Right renal pelvis (tissue), 4 donors: ENCODE results near the gene PAX8. TPM values are rescaled to one million over a fixed set of nuclear protein-coding genes. Genes with fewer than 3 reads are reported as not detected.
"Not testable (repeated sequence)": the region's sequence is repeated elsewhere in the genome, so short reads cannot be mapped to it uniquely, and the experiment has no call there.

Source experiments
- DNase-seq, 4 donors: peaks; one replicate each; pipeline ENCODE4 v3.0.0-alpha.2; 2013; ENCODE audit warnings: low read depth in 4 of 4, low spot score in 3 of 4, missing footprints in 1 of 4
- polyA plus RNA-seq, 4 donors: library from polyadenylated mRNA; unstranded; fragments of 120-200 nt; gene quantifications; one replicate each; pipeline ENCODE4 v1.2.1, GENCODE V29; 2013; ENCODE audit not compliant: insufficient read length in 4 of 4

Gene PAX8
- polyA plus RNA-seq, 4 donors = 264 to 345 (median 281) TPM

DNA sequence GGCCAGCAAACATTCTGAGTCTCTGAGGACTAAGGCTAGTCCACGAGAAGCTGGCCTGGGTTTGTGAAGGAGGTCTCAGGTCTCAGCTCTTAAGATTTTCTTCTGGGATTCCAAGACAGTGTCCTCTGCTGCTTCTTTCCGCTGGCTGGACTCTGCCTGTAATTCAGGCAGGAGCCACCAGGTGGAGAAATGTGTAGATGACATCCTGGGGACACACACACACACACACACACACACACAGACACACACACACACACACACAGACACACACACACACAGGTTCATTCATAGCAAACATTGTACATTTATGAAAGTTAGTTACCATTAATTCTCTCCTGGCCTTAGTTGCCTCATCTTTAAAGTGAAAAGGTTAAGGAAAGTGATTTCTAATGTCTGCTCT, 18.9 kb upstream of the PAX8 start:
- DNase-seq = not testable (repeated sequence)

DNA sequence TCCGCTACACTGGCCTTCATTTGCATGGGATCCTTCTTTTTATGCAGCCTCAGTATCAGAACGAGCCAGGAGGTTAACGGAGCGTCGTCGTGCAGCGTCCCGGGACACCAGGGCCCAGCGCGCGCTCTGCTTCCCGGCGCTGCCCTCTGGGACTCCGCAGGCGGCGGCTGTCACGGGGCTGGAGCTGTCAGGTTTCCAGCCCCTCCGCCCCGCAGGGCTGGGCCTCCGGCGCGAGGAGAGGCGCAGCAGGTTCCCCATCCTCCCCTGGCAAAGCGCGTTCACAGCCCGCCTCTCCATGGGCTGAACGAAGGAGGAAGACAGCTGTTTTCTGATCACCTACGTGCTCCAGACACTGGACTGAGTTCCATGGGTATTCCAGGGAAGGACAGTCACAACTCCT, 12.5 kb upstream of the PAX8 start:
- no peak for DNase-seq

GRCh38 chr2:113288674-113289149, 10.0 kb upstream of the PAX8 start:
- not testable (repeated sequence) for DNase-seq

DNA sequence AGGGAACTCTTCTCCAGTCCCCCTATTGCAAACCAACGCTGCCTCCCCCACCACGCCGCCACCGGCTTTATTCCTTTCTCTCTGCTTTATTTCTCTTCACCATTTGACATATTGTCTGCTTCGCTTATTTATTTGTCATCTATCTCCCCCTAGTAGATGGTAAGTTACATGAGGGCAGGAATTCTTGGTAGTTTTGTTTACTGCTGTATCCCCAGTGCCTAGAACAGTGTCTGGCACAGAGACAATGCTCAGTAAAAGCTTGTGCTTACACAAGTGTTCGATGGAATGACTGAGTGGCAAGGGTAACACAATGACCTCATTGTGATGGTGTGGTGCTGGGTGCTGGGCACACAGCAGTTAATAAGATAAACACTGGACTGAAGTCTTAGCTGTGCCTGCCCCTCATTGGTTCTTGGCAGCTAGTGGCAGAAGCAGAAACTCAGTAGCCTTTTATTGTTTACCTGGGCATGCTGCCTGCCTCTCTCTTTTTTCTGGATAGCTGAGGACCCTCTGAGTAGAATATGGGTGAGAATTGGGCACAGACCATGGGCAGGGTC, 9.5 kb upstream of the PAX8 start:
- not testable (repeated sequence) for DNase-seq

DNA sequence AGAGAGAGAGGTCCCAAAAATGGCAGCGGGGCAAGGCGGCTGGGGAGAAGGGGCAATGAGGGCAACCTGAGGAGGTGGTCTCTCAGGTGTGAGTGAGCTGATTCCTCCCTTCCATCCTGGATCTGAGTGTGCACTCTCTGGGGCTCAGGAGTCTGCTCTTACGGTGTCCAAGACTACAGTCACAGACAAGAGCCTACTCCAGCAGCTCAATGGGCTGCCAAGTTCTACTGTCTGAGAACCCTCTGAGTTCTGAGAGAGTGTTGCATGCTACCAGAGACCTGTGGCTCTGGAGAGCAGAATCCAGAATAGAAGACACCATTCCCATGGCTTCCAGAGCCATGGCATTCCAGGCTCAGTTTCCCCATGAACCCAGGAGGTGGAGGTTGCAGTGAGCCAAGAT, 7.1 kb upstream of the PAX8 start:
- DNase-seq = no peak

DNA sequence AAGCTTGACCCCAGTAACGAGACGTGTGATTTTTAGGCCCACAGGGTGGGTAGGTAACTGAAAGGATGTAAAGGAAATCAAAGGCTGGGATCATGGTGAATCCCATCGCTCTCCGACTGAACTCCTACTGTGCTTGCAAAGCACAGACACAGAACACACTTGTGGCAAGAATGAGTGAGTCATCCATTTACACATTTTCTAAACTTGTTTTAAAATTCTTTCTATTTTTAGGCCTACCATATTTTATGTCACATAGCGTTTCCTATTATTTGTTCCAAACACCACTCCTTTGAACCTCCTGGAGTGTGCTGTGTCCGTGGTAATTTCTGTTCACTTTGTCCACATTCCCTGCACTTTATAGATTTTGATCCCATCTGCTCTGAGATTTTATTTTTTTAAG, 6.3 kb upstream of the PAX8 start:
- DNase-seq = not testable (repeated sequence)

GRCh38 chr2:113284476-113284875, 5.8 kb upstream of the PAX8 start:
- no peak for DNase-seq

DNA sequence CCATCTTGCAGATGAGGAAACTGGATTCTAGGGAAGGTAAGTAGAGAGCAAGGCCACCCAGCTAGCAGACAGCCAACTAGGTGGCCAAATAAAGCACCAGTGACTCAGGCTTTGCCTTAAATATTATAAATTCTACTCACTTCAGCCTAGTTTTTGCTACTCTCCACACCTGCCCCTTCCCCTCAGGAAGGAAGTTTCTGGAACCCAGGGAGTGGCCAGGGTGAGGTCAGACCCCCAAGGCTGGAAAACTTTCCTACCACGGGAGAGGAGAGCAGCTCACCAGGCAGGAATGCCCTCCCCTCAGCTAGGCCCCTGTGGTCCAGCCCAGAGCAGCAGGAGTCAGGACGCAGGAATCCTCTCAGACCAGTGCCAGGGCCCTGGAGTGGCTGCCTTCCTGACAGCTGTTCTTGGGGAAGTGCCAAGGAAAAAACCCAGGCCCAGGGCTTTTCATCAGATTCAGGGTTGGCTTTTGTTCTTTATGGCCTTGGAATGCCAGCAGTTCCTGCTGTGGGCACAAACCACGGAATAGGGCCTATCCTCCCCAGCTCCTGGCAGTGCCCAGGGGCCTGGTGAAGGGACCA, 5.1 kb upstream of the PAX8 start:
- no peak for DNase-seq

DNA sequence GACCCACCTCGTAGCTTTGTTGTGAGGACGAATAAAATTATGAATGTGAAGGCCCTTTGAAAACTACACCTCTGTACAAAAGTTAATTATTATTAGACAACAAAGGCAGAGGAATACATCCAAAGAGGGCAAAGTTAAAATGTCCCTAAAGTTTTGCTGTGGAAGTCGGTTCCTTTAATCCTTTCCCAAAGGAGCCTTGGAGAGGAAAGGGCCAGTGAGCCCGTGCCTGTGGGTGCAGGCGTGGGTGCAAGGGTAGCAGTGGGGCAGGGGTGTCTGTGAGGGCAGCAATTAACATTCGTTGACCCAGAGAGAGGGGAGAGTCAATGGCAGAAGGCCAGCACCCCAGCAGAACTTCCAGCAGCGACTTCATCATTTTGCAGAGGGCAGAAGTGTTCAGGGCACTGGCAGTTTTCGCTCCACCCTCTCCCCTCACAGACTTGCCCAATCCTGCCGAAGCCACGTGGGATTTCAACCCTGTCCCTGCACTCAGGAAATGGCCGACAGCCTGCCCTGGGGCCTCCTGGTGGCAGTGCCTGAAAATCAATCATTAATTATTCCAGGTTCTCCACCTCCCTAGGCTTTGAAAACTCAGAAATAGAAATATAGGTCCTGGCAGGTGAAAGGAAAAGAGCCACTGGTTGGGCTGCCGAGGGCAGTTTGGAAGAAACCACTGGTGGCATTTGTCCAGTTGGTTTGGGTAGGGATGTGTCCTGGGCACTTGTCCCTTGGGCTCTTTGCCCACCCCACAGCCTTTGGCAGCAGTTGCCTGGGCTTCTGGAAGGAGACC, 4.2 kb upstream of the PAX8 start:
- peak in 3 of 4 donors; percentile 63 to 78 (median 68) for DNase-seq

DNA sequence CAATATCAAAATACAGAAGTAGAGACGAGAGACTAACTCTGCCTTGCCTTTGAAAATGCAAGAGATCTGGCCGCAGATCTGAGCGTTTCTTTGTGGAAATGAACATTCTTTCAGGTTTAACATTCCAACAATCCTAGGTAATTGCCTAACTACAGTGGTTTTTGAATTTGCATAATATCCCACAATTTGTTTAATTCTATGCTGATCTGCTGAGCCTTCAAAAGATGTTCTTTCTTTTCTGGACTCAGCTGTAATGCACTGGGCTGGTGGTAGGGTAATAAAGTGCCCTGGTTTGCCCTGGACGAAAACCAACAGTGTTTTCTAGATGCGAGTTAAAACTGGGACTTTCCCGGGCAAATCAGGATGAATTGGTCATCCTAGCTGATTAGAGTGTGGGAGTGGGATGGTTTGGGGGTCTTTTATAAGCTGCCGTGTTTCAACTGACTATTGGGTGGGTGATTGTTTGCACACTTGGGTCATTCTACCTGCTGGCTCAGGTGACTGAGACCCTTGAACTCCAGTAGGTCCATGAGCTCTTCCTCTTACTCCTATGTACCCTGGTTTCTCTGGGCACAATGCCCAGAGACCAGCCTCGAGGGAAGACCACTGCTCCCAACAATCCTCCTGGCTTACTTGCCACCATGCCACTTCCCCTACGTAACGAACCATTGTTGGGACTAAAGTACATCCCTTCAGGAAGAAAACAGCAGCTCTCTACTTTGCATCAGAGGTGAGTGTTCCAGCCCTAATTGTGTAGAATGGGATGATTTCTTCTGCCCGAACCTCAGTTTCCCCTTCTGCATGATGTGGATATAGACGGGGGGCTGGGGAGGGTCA, 3.4 kb upstream of the PAX8 start:
- no peak for DNase-seq

GRCh38 chr2:113278073-113278741, 514 bp downstream of the PAX8 start:
- DNase-seq = no peak

DNA sequence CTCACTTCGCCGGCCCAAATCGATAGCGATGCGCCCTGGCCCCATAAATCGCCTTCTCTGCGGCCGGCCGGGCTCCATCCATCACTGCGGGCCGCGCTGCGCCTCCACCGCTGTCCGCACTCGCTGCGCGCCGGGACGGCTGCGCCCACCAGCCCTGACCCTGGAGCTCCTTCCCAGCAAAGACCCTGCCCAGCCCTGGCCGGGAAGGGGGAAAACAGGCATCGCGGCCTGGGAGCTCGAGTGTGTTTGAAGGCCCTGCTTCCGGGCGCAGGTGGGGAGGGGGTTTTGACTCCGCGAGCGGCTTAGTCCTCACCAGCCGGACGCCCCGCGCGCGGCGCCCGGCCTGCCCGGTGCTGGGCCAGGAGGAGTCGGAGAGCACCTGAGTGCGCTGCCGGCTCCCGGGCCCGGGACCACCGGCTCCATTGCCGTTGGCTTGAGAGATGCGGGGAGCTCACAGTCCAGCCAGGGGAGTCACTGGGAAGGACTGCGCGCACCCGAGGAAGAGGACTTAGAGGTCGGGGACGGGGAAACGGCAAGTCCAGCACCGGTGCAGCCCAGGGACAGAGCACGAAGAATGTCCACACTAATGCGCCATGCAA, 1.1 kb downstream of the PAX8 start:
- no peak for DNase-seq

DNA sequence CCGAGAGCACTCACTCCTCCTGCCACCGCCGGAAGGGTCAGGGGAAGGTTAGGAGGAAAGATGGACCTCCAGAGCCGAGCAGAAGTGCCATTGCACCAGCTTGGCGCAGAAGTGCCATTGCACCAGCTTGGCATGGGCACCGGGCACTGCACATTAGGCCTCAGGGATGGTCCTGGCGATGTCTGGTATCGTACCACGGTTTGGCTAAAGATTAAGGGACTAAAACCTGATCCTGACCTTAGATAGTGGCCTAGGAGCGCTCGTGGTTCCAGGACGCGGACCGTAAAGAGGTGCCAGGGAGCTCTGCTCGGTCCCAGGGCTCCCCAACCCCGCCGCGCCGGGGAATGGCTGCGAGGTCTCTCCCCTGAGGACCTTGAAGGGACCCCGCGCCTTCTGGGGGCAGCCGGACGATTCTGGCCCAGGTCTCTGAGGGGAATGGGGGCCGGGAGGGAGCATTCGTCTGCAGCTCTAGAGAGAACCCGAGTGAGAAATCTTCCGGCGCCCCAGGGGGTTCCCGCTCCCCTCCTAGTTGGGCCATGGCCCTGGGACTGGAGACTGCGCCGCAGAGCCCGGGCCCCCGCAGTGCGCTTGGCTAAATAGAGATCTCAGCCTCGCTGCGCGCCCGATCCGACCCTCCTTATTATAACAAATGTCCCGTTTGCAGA, 1.8 kb downstream of the PAX8 start:
- no peak for DNase-seq

- no peak for DNase-seq
Observed at GRCh38 chr2:113276216-113276760, 2.4 kb downstream of the PAX8 start.

- DNase-seq = no peak
Observed at GRCh38 chr2:113275556-113276215, 3.0 kb downstream of the PAX8 start.

DNA sequence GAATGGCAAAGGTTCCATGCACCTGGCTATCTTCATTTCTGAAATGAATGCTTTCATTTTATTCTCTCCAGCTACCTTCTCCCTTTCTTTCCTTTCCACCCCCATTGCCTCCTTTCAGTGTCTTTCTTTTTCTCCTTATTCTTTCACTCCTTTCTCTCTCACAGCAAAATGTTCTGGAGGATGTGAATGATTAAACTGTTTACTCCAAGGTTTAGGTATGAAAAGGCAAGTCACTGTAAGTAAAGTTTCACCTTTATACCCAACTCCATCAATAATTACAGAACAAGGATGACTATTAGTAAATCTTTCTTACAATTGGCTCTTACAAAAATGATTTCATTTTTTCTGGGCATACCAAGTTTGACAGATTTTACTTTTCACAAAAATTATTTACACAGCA, 4.3 kb downstream of the PAX8 start:
- no peak for DNase-seq

DNA sequence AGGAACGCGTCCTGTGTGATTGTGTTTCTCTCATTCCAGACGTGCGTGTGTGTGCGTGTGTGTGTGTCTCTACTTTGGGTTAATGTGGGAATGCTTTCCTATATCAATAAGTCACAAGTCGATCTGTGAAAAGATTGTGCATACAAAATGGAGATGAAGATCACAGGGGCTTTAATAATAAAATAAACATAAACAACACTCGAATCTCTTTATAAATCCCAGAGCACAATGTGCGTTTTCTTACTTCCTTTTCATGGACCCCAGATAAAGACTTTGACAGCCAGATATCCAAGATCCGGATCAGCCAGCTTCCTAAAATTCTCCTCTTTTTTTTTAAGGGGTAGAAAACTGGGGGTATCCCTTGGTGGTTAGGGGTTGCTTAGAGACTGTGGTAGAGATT, 4.7 kb downstream of the PAX8 start:
- DNase-seq = no peak

- no peak for DNase-seq
Observed at GRCh38 chr2:113273027-113273551, 5.6 kb downstream of the PAX8 start.

GRCh38 chr2:113272477-113272876, 6.2 kb downstream of the PAX8 start:
- no peak for DNase-seq
